CD4-positive, alpha-beta T cell treated with Interleukin-10 for 1 hour (primary cell): Measurements from ENCODE around the gene GNL3L.
"Not testable (repeated sequence)": the region's sequence is repeated elsewhere in the genome, so short reads cannot be mapped to it uniquely, and the experiment has no call there.

ENCODE experiments used
- DNase-seq: peaks from one replicate; pipeline ENCODE4 v3.0.0-alpha.2; 2020

GNL3L gene

GRCh38 chrX:54560411-54560810, 30.4 kb downstream of the GNL3L start:
- no peak for DNase-seq

GRCh38 chrX:54561622-54562021, 31.6 kb downstream of the GNL3L start:
- no peak for DNase-seq

- no peak for DNase-seq
Measured at GRCh38 chrX:54564936-54565335, 34.9 kb downstream of the GNL3L start.

- DNase-seq = no peak
Measured at GRCh38 chrX:54570332-54570731, 40.3 kb downstream of the GNL3L start.

- not testable (repeated sequence) for DNase-seq
Measured at GRCh38 chrX:54572641-54573040, 42.6 kb downstream of the GNL3L start.

- no peak for DNase-seq
Measured at GRCh38 chrX:54597728-54598127, 67.7 kb downstream of the GNL3L start.

GRCh38 chrX:54602563-54602962, 72.5 kb downstream of the GNL3L start:
- no peak for DNase-seq
